ENCODE measurements around the gene FBXW2. TPM values are rescaled to one million over a fixed set of nuclear protein-coding genes. Genes with fewer than 3 reads are reported as not detected.

The FBXW2 gene
- total and polyA plus RNA-seq, 7 experiments from 2014 or later = 31.5 to 90.3 (median 77.5) TPM

DNA sequence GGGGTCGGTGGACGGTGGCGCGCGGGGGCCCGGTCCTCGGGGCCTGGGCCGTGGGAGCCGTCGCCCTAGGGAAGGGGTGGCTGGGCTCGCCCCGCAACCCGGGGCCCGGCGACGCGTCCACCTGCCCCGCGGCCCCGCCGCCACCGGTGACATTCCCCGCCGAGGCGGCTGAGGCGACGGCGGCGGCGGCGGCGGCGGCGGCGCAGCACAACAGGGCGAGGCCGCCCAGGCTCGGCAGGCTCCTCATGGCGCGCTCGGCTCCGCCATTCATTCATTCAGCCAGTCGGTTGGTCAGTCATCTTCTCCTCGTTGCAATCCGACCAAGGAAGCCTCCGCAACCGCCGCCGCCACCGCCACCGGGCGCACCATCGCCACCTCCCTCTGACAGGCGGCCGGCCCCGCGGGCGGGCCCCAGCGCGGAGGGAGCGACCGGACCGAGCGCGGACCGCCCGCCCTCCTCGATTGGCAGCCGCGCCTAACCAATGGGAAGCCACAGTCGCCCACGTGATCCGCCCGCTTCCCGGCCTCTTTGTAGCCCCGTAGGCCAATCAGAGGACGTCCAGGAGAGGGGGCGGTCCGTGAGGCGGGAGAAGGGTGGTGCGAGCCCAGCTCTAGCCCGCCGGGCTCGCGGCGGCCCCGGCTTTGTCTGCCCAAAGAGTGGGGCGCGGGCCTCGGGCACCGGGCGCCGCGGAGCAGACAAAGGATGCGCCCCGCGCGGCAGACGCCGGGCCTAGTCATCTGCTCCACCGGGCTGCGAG lies 78.9 kb downstream of the FBXW2 start, which contains the start of gene MEGF9:
TSS of gene MEGF9 (minus strand) at position 383 of the 758 bp plus-strand sequence. CDS start at position 271, 112 bp downstream.
- ChIA-PET CTCF (interaction anchor here (0.6 kb wide), 1 partner anchor 90 kb away, joined by 4 read pairs; no protein-coding TSS in a partner anchor), POLR2A (interaction anchor here (0.9 to 1.3 kb wide), 3 partner anchors 21 to 1550 kb away, joined by 3 to 5 read pairs (median 3); partner anchors contain the start of genes FBXW2, MRRF and RBM18)
- peaks cover 18 to 43% (median 36%) of the 10 kb centered on the region in 7 donors for H3K4me1 Mint-ChIP-seq
- ATAC-seq = peak; percentile 98
- H3K9me3 ChIP-seq (ENCODE audit: control insufficient read depth in 2 of 3, low read length in 3 of 3) = no peaks in the 10 kb centered on the region
- H3K4me3 ChIP-seq (ENCODE audit: low read length) = peak within 1 kb of the TSS; percentile 85
- peaks cover 22% of the 10 kb centered on the region in 2 donors for H3K4me1 ChIP-seq (ENCODE audit: control insufficient read depth in 2 of 2, insufficient read depth in 2 of 2, low read length in 2 of 2)
- intact Hi-C loops (cut with micrococcal nuclease) = loop anchor here (1.0 to 5.0 kb wide), 17 partner anchors 79 to 657 kb away; partner anchors contain the start of genes CDK5RAP2 (in 2 of the 2), CNTRL (in 2 of the 2), FBXW2 (in 2 of the 2) and PSMD5 (in 2 of the 2)
- no peaks in the 10 kb centered on the region for H3K27me3 Mint-ChIP-seq
- H3K27me3 ChIP-seq (ENCODE audit: control insufficient read depth in 2 of 2, insufficient read depth in 2 of 2, low read length in 2 of 2) = no peaks in the 10 kb centered on the region
- DNase-seq = peak; percentile 90 to 97 (median 94)
- peaks cover 0 to 1% (median 0%) of the 10 kb centered on the region in 5 donors for H3K36me3 Mint-ChIP-seq
- peaks cover 0 to 3% (median 0%) of the 10 kb centered on the region in 3 experiments for H3K36me3 ChIP-seq (ENCODE audit: control insufficient read depth in 2 of 3, insufficient read depth in 3 of 3, low read length in 3 of 3)
- H3K27ac ChIP-seq (ENCODE audit: low read depth, low read length) = peak within 1 kb of the TSS; percentile 79
- H3K27ac Mint-ChIP-seq = peak within 1 kb of the TSS; percentile 31 to 98 (median 87)
- H3K4me3 Mint-ChIP-seq = peak within 1 kb of the TSS; percentile 82 to 98 (median 87)
- H3K9me3 Mint-ChIP-seq = no peaks in the 10 kb centered on the region

DNA sequence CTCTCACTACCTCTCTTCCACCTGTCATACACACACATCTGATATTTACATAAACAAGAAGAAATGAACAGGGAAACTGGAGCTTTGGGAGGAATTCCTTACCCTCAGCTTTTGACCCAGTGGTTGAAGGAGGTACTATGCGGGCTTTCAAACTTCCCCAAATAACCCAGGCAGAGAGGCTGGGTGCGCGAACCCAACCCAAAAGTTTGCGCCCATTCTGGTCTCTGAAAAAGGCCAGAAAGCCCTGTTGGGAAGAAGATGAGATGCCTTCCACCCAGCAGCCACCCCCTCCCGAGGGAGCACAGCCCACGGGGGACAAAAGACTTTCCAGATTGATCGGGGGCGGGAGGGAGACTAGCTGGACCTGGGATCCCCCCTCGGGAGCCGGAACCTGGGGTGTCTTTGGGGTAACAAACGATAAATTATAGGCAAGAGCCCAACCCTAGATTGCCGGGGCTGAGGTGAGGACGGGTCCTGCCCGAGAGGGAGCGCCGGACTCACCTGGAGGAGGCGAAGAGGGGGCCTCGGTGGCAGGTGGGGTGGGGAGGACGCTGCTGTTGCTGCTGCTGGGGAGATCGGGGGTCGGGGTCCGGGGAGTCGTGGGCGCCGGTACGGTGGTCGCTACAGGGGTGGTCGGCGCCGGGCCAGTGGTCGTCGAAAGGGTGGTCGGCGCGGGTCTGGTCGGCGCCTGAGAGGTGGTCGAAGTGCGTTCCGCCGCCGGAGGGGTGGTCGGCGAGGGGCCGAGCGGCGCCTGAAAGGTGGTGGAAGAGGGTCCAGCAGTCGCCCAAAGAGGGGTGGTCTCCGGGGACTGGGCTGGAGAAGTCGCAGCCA lies 79.7 kb downstream of the FBXW2 start:
- Histone ChIP-seq H3K36me3 (ENCODE audit: control insufficient read depth in 2 of 3, insufficient read depth in 3 of 3, low read length in 3 of 3) (peaks cover 0 to 3% (median 0%) of the 10 kb centered on the region in 3 experiments), H3K27me3 (ENCODE audit: control insufficient read depth in 2 of 2, insufficient read depth in 2 of 2, low read length in 2 of 2) (no peaks in the 10 kb centered on the region), H3K9me3 (ENCODE audit: control insufficient read depth in 2 of 3, low read length in 3 of 3) (no peaks in the 10 kb centered on the region), H3K4me1 (ENCODE audit: control insufficient read depth in 2 of 2, insufficient read depth in 2 of 2, low read length in 2 of 2) (peaks cover 22% of the 10 kb centered on the region in 2 donors), H3K27ac (ENCODE audit: low read depth, low read length) (peak overlapping the region; percentile 79), H3K4me3 (ENCODE audit: low read length) (peak overlapping the region; percentile 85)
- peaks cover 19 to 45% (median 37%) of the 10 kb centered on the region in 7 donors for H3K4me1 Mint-ChIP-seq
- no peaks in the 10 kb centered on the region for H3K27me3 Mint-ChIP-seq
- ATAC-seq = no peak
- POLR2A ChIA-PET = no interaction called here
- no peaks in the 10 kb centered on the region for H3K9me3 Mint-ChIP-seq
- H3K4me3 Mint-ChIP-seq = peak overlapping the region; percentile 79 to 98 (median 86)
- CTCF ChIA-PET = no interaction called here
- peak in 4 of 9 donors; percentile 13 to 33 (median 15) for DNase-seq
- intact Hi-C loops (cut with micrococcal nuclease) = loop anchor here (1.0 to 5.0 kb wide), 18 partner anchors 79 to 657 kb away; partner anchors contain the start of genes CDK5RAP2 (in 2 of the 2), CNTRL (in 2 of the 2), FBXW2 (in 2 of the 2) and PSMD5 (in 2 of the 2)
- H3K27ac Mint-ChIP-seq = peak overlapping the region; percentile 27 to 98 (median 87)
- peaks cover 0 to 1% (median 0%) of the 10 kb centered on the region in 5 donors for H3K36me3 Mint-ChIP-seq

DNA sequence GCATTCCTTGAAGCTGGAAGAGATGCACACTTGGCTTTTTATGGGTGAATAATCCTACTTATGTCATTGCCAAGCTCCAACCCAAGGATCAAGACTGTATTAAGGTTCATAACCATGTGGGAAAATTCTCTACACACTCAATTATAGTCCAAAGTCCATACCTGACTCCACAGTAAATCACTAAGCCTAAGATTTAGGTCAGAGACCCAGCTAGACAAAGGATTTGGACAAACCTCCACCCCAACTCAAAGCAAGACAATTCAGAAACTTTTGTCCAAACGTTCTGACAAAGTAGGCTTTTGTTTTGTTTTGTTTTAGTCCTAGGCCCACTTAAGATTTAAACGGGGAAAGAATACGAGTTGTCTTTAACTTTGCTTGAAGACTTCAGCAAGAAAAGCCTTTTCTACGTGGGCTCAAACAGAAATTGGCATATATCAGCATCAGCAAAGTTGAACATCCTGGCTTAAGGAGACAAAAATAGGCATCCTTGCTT lies 80.6 kb downstream of the FBXW2 start:
- peaks cover 19 to 45% (median 37%) of the 10 kb centered on the region in 7 donors for H3K4me1 Mint-ChIP-seq
- Histone ChIP-seq H3K27ac (ENCODE audit: low read depth, low read length) (peak overlapping the region; percentile 79), H3K36me3 (ENCODE audit: control insufficient read depth in 2 of 3, insufficient read depth in 3 of 3, low read length in 3 of 3) (peaks cover 0 to 3% (median 0%) of the 10 kb centered on the region in 3 experiments), H3K4me3 (ENCODE audit: low read length) (peak overlapping the region; percentile 85), H3K27me3 (ENCODE audit: control insufficient read depth in 2 of 2, insufficient read depth in 2 of 2, low read length in 2 of 2) (no peaks in the 10 kb centered on the region), H3K9me3 (ENCODE audit: control insufficient read depth in 2 of 3, low read length in 3 of 3) (no peaks in the 10 kb centered on the region), H3K4me1 (ENCODE audit: control insufficient read depth in 2 of 2, insufficient read depth in 2 of 2, low read length in 2 of 2) (peaks cover 22% of the 10 kb centered on the region in 2 donors)
- ATAC-seq = no peak
- ChIA-PET CTCF (interaction anchor here (0.8 to 1.1 kb wide), 3 partner anchors 49 to 93 kb away, joined by 3 to 4 read pairs (median 3); no protein-coding TSS in a partner anchor), POLR2A (interaction anchor here (0.5 kb wide), 1 partner anchor 90 kb away, joined by 3 read pairs; no protein-coding TSS in a partner anchor)
- no peaks in the 10 kb centered on the region for H3K27me3 Mint-ChIP-seq
- intact Hi-C loops (cut with micrococcal nuclease) = loop anchor here (1.0 to 5.0 kb wide), 5 partner anchors 95 to 655 kb away; partner anchors contain the start of genes RAB14 (in 1 of the 2) and TRAF1 (in 1 of the 2)
- peak overlapping the region; percentile 79 to 98 (median 86) for H3K4me3 Mint-ChIP-seq
- peaks cover 0 to 2% (median 0%) of the 10 kb centered on the region in 5 donors for H3K36me3 Mint-ChIP-seq
- DNase-seq = no peak
- H3K9me3 Mint-ChIP-seq = no peaks in the 10 kb centered on the region
- H3K27ac Mint-ChIP-seq = peak overlapping the region; percentile 77 to 98 (median 89)

DNA sequence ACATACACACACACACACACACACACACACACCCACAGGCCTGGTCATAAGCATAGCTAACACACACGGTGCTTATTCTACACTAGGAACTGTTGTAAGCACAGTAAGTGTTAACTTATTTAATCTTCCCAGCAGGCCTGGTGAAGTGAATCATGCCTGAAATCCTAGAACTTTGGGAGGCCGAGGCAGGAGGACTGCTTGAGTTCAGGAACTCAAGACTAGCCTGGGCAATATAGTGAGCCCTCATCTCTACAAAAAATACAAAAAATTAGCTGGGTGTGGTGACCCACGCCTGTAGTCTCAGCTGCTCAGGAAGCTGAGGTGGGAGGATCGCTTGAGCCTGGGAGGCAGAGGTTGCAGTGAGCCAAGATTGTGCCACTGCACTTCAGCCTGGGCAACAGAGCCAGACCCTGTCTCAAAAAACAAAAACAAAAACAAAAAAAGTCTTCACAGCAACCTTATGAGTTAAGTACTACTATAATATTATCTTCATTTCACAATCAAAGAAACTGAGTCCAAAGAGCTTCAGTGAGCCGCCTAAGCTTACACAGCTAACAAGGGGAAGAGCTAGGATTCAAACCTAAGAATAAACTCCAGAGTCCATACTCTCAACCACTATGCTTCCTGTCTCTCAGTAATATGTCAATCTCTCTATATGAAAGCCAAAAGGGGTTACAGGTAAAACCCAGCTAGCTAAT lies 81.2 kb downstream of the FBXW2 start:
- Histone ChIP-seq H3K27ac (ENCODE audit: low read depth, low read length) (peak overlapping the region; percentile 79), H3K9me3 (ENCODE audit: control insufficient read depth in 2 of 3, low read length in 3 of 3) (no peaks in the 10 kb centered on the region), H3K27me3 (ENCODE audit: control insufficient read depth in 2 of 2, insufficient read depth in 2 of 2, low read length in 2 of 2) (no peaks in the 10 kb centered on the region), H3K4me3 (ENCODE audit: low read length) (peak overlapping the region; percentile 85), H3K4me1 (ENCODE audit: control insufficient read depth in 2 of 2, insufficient read depth in 2 of 2, low read length in 2 of 2) (peaks cover 22% of the 10 kb centered on the region in 2 donors), H3K36me3 (ENCODE audit: control insufficient read depth in 2 of 3, insufficient read depth in 3 of 3, low read length in 3 of 3) (peaks cover 0 to 3% (median 0%) of the 10 kb centered on the region in 3 experiments)
- ATAC-seq = no peak
- peaks cover 19 to 50% (median 42%) of the 10 kb centered on the region in 7 donors for H3K4me1 Mint-ChIP-seq
- no peaks in the 10 kb centered on the region for H3K27me3 Mint-ChIP-seq
- peaks cover 0 to 6% (median 0%) of the 10 kb centered on the region in 5 donors for H3K36me3 Mint-ChIP-seq
- intact Hi-C loops (cut with micrococcal nuclease) = loop anchor here (5.0 kb wide), 4 partner anchors 95 to 655 kb away; partner anchors contain the start of genes RAB14 (in 1 of the 2) and TRAF1 (in 1 of the 2)
- peak overlapping the region; percentile 79 to 98 (median 86) for H3K4me3 Mint-ChIP-seq
- POLR2A ChIA-PET = interaction anchor here (0.5 to 0.6 kb wide), 2 partner anchors 89 to 488 kb away, joined by 3 to 5 read pairs; no protein-coding TSS in a partner anchor
- no peaks in the 10 kb centered on the region for H3K9me3 Mint-ChIP-seq
- CTCF ChIA-PET = interaction anchor here (0.8 to 1.1 kb wide), 4 partner anchors 44 to 92 kb away, joined by 3 to 4 read pairs (median 3); no protein-coding TSS in a partner anchor
- H3K27ac Mint-ChIP-seq = peak overlapping the region; percentile 77 to 98 (median 89)
- DNase-seq = peak in 2 of 9 donors; percentile 3 to 8

DNA sequence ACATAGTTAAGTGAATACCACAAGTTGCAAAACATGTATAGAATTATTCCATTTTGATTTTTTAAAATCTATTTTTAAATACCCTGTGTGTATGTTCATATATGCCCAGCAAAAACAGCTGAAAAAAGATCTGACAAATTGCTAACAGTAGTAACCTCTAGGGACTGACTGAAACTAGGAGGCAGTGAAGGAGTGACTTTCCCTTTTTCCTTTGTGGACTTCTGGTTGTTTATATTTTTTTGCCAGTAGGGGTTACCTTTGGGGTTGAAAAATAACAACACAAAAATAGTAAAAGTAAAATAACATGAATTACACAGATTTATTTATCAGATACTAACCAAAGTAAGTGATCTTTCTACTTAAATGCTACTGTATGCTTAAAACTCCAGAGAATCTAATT lies 81.9 kb downstream of the FBXW2 start:
- H3K4me3 ChIP-seq (ENCODE audit: low read length) = no peak overlapping the region
- peaks cover 19 to 50% (median 43%) of the 10 kb centered on the region in 7 donors for H3K4me1 Mint-ChIP-seq
- POLR2A ChIA-PET = interaction anchor here (0.6 kb wide), 1 partner anchor 488 kb away, joined by 5 read pairs; no protein-coding TSS in a partner anchor
- no peaks in the 10 kb centered on the region for H3K27me3 ChIP-seq (ENCODE audit: control insufficient read depth in 2 of 2, insufficient read depth in 2 of 2, low read length in 2 of 2)
- DNase-seq (no peak), ATAC-seq (no peak)
- H3K4me3 Mint-ChIP-seq = peak overlapping the region; percentile 57 to 98 (median 86)
- CTCF ChIA-PET = interaction anchor here (1.0 kb wide), 1 partner anchor 44 kb away, joined by 3 read pairs; no protein-coding TSS in a partner anchor
- no peaks in the 10 kb centered on the region for H3K9me3 Mint-ChIP-seq
- intact Hi-C loops (cut with micrococcal nuclease) = loop anchor here (5.0 kb wide), 4 partner anchors 94 to 656 kb away; partner anchors contain the start of genes RAB14 (in 1 of the 2) and TRAF1 (in 1 of the 2)
- peaks cover 0 to 6% (median 0%) of the 10 kb centered on the region in 5 donors for H3K36me3 Mint-ChIP-seq
- peak overlapping the region; percentile 79 for H3K27ac ChIP-seq (ENCODE audit: low read depth, low read length)
- peaks cover 22% of the 10 kb centered on the region in 2 donors for H3K4me1 ChIP-seq (ENCODE audit: control insufficient read depth in 2 of 2, insufficient read depth in 2 of 2, low read length in 2 of 2)
- no peaks in the 10 kb centered on the region for H3K9me3 ChIP-seq (ENCODE audit: control insufficient read depth in 2 of 3, low read length in 3 of 3)
- no peaks in the 10 kb centered on the region for H3K27me3 Mint-ChIP-seq
- H3K27ac Mint-ChIP-seq = peak overlapping the region; percentile 52 to 98 (median 89)
- H3K36me3 ChIP-seq (ENCODE audit: control insufficient read depth in 2 of 3, insufficient read depth in 3 of 3, low read length in 3 of 3) = peaks cover 0 to 3% (median 0%) of the 10 kb centered on the region in 3 experiments
